Measurements from ENCODE around the gene GTF2H2C.
"Not testable (repeated sequence)": the region's sequence is repeated elsewhere in the genome, so short reads cannot be mapped to it uniquely, and the experiment has no call there.

The GTF2H2C gene

GRCh38 chr5:69631879-69632278 lies 71.9 kb downstream of the GTF2H2C start:
- H3K27me3 Mint-ChIP-seq; H3K27ac Mint-ChIP-seq; H3K9me3 Mint-ChIP-seq (ENCODE audit: low read depth); H3K36me3 Mint-ChIP-seq; H3K4me1 Mint-ChIP-seq (ENCODE audit: low read depth); H3K4me3 Mint-ChIP-seq: not testable (repeated sequence)
